NCI-H128 (cell line): ENCODE results near the gene SLC12A4.
"Not testable (repeated sequence)": the region's sequence is repeated elsewhere in the genome, so short reads cannot be mapped to it uniquely, and the experiment has no call there.

Experiments
- DNase-seq: peaks from one replicate; lab custom pipeline; 2025; ENCODE audit not compliant: unreplicated experiment; lab: John Stamatoyannopoulos, UW

The SLC12A4 gene

DNA sequence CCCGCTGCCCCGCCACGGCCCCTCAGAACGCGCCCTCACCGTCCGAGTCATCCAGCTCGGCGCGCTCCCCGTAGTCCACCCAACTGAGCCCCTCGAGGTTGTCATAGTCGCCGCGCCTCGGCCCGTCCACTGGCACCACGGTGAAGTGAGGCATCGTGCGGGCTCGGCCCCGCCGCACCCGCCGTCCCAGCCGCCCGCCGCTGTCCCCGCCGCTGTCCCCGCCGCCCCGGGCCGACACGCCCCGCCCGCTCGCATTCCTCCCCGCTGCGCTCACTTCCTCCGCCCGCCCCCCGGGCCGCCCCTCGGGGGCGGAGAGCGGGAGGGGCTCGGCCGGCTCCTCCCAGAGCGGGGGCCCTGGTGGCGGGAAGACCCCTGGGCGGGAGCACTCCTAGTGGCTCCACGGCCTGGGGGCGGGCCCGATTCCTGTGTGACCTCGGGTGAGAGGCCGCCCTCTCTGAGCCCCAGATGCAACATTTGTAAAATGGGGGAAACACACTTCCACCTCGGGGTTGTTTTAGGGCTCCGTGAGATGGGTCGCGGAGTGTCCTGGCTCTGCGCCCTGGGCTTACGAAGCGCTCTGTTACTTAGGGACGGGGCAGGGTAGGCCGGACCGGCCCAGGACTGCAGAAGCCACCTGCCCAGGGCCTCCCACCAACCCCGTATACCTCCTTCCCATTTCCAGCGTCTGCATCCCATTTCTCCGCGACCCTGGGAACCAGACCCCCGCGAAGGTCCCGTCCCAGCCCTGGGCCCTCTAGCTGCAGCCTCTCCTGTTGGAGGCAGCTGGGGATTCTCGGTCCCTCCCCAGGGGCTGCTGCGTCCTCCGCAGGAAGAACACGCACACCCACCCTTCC lies at the start of gene SLC12A4:
SLC12A4 (minus strand) TSS at position 238 of the 854 bp plus-strand sequence; CDS start at position 154, 84 bp downstream.
- no peak for DNase-seq

DNA sequence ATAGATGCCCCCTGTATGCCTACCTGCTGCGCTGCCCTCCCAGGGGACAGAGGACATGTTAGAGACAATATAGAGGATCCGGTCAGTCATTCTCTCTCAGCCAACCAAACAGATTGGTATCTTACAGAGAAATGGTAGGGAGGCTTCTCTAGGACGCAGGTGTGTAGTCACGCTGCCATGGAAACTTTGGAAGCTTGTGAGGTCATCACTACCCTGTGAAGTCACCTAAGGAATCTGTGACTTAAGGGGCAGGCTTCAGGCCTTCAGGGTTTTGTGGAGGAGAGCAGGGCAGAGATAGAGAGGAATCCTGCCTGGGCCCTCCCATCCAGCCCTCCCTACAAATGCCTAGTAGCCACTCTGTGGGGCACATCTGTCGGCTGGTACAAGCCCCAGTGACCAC lies 47.2 kb upstream of the SLC12A4 start, which contains the start of gene DPEP2NB:
DPEP2NB (minus strand) TSS at position 231 of the 400 bp plus-strand sequence; CDS start at position 90, 141 bp downstream.
- no peak for DNase-seq

DNA sequence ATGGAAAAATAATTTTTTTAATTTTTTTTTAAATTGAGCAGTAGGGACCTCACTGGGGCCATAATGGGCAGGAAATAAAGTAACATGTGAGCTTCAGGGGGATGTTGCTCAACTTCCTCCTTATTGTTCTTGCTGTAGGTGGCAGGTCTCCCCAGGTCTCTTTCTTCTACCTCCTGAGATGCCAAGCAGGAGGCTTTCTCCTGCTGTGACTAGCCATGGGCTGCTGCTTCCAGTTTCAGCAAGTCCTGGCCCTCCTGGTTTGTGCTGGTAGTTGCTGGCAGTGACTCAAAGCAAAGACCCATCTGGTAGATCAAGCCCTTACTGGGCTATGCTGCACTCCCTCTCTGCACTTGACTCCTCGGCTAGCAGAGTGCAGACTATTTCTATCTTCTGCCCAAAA lies 45.0 kb upstream of the SLC12A4 start:
- DNase-seq: no peak

DNA sequence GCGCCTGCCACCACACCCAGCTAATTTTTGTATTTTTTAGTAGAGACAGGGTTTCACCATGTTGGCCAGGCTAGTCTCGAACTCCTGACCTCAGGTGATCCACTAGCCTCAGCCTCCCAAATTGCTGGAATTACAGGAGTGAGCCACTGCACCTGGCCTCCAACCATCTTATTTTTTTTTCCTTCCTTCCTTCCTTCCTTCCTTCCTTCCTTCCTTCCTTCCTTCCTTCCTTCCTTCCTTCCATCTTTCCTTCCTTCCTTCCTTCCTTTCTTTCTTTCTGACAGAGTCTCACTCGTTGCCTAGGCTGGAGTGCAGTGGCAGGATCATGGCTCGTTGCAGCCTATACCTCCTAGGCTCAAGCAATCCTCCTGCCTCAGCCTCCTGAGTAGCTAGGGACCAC lies 41.4 kb upstream of the SLC12A4 start:
- not testable (repeated sequence) for DNase-seq

DNA sequence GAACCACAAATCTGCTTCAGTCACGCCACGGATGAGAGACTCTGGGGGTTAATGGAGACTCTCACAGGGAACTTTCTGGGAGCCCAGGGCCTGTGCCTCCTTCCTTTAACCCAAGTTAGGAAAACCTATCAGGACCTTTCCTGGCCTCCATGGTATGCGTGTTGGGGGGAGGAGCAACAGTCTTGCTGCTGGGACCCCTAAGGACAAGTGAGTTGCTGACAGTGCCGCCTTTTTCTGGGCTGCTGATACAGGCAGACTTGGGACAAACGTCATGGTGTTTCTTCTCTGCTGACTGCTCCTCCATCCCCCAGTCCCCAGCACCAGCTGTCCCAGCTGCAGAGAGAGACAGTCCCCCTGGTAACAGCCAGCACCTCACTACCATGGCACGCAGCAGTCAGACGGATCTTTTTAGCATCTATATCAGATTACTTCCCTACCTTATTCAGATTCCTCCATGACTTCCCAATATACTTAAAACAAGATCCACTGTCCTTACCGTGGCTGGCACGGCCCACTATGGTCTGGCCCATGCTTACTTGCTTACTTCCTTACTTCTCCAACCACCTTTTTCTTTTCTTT lies 40.8 kb upstream of the SLC12A4 start:
- DNase-seq: no peak

DNA sequence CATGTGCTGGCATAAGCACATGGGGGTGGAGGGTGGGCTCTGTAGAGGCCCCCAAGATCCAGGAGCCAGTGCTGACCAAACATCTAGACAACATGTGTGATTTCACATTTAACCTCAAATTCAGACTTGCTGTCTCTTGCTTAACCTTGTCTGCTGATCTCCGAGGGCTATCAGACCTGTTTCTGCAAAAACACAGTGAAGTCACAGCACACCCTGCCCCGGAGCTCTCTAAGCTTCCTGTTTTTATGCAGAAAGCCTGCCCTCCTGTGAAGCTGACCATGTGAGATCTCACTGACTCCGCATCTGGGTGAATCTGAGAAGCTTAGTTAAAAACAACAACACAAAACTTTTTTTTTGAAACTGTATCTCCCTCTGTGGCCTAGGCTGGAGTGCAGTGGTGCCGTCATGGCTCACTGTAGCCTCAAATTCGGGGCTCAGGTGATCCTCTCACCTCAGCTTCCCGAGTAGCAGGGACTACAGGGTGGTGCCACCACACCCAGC lies 37.4 kb upstream of the SLC12A4 start:
- no peak for DNase-seq

DNA sequence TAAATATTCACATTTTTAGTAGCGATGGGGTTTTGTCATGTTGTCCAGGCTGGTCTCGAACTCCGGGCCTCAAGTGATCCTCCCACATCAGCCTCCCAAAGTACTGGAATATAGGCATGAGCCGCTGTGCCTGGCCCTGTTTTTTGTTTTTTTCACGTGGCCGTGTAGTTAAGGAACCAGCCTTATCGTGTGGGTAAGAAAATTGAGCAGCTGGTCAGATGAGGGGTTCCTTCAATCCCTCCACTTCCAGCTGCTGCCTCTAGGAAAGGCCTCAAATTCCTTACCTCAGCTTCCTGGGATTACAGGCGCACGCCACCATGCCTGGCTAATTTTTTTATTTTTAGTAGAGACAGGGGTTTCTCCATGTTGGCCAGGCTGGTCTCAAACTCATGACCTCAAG lies 36.8 kb upstream of the SLC12A4 start:
- DNase-seq: no peak

DNA sequence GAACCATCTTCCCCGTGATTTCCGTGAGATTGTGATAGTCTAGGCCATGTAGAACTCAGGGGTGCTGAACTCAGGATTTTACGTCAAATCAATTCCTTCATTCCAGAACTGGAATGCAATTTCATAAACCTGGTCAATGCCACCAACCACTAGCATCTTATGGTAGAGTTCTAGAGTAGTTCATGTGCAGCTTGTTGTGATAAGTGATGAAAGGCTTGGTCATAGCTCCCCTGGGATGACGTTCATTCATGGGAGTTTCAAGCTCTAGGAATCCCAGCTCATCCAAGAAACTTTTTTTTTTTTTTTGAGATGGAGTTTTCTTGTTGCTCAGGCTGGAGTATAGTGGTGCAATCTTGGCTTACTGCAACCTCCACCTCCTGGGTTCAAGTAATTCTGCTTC lies 34.6 kb upstream of the SLC12A4 start:
- DNase-seq: no peak

DNA sequence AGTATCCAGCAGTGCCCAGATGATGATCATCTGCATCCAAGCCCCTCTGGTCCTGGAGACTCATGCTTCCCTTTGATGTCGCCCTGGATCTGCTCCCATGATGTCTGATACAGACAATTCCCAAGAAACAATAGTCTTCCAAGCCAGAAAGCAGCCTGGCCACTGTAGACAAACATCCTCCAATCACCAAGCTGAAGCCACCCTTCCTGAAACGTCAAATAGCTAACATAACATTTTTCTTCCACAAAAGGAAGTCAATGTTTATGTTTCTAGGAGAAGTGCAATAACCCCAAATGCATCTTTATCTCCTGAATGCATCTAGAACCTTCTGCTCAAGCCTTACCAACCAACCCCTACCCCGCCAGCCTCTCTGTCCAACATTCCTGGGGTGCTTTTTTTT lies 32.0 kb upstream of the SLC12A4 start:
- DNase-seq: no peak

DNA sequence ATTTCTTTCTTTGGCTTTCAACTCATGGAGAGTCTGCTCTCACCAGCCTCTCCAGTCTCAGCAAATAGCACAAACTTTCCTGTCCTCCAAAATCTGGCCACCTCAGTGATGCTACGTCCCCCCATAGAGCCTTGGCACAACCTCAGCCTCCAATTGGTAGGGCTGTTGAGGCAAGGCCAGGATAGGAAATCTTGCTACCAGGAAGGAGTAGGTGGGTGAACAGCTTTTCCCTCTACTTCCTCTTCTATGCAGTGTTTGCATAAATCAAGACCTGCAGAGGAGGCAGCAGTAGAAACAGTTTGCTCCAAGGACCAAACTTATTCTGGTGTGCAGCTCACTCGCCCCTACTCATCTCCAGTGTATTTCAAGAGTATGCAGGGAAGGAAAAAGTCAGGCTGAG lies 31.5 kb upstream of the SLC12A4 start:
- no peak for DNase-seq

DNA sequence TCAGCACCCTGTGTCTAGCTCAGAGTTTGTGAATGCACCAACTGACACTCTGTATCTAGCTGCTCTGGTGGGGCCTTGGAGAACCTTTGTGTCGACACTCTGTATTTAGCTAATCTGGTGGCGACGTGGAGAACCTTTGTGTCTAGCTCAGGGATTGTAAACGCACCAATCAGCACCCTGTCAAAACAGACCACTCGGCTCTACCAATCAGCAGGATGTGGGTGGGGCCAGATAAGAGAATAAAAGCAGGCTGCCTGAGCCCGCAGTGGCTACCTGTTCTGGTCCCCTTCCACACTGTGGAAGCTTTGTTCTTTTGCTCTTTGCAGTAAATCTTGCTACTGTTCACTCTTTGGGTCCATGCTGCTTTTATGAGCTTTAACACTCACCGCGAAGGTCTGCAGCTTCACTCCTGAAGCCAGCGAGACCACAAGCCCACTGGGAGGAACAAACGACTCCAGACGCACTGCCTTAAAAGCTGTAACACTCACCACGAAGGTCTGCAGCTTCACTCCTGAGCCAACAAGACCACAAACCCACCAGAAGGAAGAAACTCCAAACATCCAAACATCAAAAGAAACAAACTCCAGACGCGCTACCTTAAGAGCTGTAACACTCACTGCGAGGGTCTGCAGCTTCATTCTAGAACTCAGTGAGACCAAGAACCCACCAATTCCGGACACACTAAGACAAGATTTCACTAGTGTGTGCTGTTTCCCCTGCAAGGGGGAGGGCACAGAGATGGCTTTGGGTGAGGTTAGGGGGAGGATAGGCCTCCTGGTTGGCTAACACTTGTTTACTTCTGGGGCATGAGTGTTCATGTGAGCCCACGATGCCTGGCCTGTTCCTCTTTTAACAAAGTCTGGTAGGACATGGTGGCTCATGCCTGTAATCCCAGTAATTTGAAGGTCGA lies 30.6 kb upstream of the SLC12A4 start, which contains the start of gene DPEP2:
DPEP2 (minus strand) TSS at position 706 of the 910 bp plus-strand sequence. CDS start 6,272 bp downstream, outside the sequence.
- not testable (repeated sequence) for DNase-seq

DNA sequence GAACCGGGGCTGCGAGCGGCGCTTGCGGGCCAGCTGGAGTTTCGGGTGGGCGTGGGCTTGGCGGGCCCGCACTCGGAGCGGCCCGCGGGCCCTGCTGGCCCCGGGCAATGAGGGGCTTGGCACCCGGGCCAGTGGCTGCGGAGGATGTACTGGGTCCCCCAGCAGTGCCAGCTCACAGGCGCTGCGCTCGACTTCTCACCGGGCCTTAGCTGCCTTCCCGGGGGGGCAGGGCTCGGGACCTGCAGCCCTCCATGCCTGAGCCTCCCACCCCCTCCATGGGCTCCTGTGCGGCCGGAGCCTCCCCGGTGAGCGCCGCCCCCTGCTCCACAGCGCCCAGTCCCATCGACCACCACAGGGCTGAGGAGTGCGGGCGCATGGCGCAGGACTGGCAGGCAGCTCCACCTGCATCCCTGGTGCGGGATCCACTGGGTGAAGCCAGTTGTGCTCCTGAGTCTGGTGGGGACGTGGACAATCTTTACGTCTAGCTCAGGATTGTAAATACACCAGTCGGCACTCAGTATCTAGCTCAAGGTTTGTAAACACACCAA lies 29.9 kb upstream of the SLC12A4 start:
- not testable (repeated sequence) for DNase-seq

DNA sequence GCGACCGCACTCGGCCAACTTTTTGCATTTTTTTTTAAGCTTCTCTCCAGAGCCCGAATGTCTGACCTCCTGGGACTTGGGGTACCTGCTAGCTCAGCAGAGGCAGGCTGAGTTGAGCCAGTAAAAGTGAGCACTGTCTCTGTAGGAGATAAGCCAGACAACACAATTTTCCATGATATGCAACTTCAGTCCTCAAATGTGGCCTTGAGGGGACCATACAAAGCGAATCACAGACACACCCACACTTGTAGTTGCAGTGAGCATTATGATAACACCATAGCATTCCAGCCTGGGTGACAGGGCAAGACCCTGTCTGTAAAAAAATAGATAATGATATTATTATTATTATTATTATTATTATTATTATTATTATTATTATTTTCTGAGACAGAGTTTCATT lies 28.2 kb upstream of the SLC12A4 start:
- no peak for DNase-seq

DNA sequence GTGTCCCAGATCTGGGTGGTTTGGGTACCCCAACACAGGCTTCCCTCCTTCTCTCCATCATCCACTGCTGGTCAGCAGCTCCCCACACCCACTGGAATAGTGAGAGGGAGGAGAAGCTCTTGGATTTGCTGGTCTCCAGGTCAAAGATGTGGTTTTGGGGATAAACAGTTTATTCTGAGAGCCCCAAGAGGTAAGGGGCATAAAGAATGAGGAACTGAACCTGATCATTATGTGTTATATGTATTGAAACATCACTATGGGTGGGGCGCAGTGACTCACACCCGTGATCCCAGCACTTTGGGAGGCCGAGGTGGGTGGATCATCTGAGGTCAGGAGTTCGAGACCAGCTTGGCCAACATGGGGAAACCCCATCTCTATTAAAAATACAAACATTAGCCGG lies 27.0 kb upstream of the SLC12A4 start:
- no peak for DNase-seq

DNA sequence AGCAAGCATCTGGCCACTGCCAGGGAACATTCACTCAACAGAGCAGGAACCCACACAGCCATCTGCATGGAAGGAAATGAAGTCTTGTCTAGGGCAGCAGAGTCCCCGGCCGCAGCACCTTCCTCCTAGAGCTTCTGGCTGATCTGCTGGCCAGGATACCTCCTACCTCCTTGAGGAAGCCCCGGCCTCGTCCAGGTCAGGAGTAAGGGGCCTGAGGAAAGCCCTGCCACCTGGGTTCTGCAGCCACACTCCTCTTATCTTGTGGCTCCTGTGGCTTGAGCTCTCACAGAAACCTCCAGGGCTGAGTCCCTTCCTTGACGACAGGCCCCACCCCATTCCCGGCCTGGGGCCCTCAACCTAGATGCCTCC lies 25.6 kb upstream of the SLC12A4 start:
- DNase-seq: not testable (repeated sequence)

DNA sequence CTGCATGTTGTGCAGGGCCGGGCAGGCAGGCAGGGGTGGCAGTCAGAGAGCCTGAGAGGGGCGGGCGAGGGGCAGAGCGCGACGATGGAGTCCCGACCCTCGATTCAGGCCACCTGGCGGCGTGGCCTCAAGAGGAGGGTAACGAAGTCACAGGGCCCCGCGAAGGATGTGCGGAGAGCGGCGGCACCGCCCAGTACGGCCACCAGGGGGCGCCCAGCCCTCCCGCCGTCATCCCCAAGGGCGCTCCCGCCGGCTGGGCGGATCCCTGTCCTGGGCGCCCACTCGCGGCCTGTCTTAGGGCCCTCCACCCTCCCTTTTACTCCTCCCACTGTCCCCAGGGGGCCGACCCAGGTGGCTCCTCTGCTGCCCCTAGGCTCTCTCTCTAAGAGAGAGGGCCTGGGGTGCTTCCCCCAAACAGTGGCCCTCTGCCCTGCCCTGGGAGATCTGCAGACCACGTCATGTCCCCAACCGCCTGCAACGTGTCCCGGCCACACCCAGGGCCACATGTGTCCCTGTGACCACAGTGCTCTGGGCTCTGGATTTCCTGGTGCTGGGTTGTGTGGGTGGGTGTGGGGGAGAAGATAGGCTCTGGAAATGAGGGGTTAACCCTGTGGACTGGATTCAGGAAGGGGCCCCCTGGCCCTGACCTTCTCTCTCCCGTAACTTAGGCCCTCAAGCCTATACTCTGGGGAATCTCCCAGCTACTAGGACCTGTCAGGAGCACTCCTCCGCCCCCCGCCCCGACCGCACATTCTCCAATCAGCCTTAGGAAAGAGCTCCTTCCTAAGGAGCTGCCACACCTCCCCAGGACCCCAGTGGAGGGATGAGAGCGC lies 25.0 kb upstream of the SLC12A4 start:
- DNase-seq: no peak

DNA sequence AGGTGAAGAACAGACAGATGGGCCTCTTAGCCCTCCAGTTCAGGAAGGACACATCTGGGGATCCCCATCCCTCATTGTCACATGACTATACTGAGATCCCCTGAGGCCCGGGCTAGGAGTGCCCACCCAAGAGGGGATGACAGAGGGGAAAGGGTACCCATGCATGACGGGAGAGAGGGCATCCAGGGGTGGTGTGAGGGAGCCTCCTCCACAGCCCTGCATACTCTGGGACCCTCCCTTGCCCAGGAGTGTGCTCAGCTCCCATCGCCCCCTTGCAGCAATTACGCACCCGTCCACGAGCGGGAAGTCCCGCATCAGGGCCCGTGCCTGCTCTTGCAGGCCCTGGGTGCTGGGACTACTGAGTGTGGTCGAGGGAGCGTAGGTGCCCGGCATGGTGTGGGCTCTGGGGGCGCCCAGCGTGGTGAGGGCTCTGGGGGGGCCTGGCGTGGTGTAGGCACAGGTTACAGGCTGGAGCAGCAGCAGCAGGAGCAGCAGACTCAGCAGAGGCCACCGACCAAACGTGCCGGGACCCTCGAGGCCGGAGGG lies 24.3 kb upstream of the SLC12A4 start:
- DNase-seq: no peak

DNA sequence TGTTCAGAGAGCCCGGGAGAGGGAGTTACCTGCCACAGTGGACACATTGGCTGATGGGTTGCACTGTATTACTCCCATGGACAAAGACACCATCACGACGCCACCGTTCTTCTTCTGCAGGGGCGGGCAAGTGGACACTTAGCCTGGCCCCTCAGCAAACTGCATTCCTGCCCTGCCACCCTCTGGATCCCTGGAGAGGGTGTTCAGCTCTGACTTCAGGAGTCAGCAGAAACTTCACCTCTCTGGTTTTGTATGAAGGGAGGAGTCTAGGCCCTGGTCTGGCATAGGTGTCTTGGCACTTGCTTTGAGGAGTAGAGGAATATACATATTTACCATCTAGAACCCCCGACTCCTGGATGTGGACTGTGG lies 21.6 kb upstream of the SLC12A4 start:
- no peak for DNase-seq

DNA sequence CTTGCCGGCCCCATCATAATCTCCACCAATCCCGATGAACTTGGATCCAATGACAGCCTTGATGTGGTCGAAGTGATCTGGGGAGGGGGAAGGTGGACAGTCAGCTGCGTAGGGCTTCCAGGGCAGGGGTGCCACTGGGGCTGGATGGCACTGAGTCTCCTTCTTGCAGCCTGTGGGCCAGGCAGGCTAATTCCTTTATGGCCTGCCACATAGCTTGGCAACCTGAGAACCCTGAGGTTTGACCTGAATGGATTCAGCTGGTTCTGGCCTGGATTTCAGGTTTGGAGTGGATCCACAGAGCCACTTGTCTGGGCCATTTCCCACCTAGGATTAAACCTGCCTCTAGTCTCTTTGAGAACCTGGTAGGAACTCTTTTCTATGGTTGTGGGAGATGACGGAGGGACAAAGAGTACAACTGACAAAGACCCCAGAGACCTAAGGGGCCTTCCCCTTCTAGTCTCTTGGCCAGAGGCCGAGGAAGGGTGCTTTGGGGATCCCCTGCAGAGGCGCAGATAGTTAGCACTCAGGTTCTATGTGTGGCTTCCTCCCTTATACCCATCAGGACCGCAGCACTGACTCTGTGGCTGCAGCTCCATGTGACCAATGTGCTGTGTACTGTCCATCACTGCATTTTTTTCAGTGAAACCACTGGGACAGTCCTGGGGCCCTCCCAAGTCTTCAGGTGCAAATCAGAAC lies 21.0 kb upstream of the SLC12A4 start:
- DNase-seq: no peak
